ENCODE measurements around the gene GALNT16. TPM values are rescaled to one million over a fixed set of nuclear protein-coding genes. Genes with fewer than 3 reads are reported as not detected.

Gene GALNT16
- total RNA-seq, 1 experiment from 2014 or later = 0.16 TPM

DNA sequence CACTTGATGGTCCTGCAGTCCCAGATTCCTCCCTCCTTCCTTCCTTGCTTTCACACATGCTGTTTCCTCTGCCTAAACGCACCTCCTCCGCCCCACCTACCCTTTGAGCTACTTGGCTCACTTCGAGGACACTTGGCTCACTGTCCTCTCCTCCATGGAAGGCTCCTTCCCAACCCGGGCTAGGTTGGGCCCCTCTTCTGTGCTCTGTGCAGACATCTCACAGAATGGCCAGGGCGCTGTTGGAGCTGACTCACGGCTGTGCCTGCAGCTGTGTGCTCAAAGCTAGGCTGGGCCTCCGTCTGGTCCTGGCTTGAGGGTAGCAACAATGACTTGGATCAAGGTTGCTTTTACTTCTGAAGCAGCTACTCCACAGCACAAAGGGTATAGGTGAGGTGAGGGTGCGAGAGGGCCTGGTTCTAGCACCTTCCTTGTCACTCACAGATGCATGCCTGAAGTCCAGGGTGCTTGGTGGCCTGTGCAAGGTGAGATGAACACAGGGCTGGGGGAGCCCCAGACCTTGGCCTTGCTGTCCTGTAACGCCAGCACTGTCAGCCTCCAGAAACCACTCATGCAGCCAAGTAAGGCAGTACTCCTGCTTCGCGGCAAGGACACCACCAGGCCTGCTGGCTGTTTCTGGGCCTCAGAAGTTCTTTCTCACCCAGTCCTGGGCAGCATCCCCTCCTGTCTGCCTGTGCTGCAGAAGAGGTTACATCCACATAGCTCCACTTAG lies 61.8 kb downstream of the GALNT16 start:
- no peak for DNase-seq (ENCODE audit: low read depth, low spot score)
- in situ Hi-C loops (cut with HindIII; ENCODE audit: low pct_unique_long_range_greater_than_20kb, low sequenced_read_pairs) = no loop called here

GRCh38 chr14:69323266-69323998 lies 63.5 kb downstream of the GALNT16 start:
- DNase-seq (ENCODE audit: low read depth, low spot score) = no peak
- in situ Hi-C loops (cut with HindIII; ENCODE audit: low pct_unique_long_range_greater_than_20kb, low sequenced_read_pairs) = no loop called here

GRCh38 chr14:69323999-69324282 lies 64.0 kb downstream of the GALNT16 start:
- no peak for DNase-seq (ENCODE audit: low read depth, low spot score)
- in situ Hi-C loops (cut with HindIII; ENCODE audit: low pct_unique_long_range_greater_than_20kb, low sequenced_read_pairs) = no loop called here

- DNase-seq (ENCODE audit: low read depth, low spot score) = no peak
- in situ Hi-C loops (cut with HindIII; ENCODE audit: low pct_unique_long_range_greater_than_20kb, low sequenced_read_pairs) = no loop called here
These were observed 64.5 kb downstream of the GALNT16 start for GRCh38 chr14:69324341-69324931.

GRCh38 chr14:69325086-69325485 lies 65.1 kb downstream of the GALNT16 start:
- no peak for DNase-seq (ENCODE audit: low read depth, low spot score)
- in situ Hi-C loops (cut with HindIII; ENCODE audit: low pct_unique_long_range_greater_than_20kb, low sequenced_read_pairs) = no loop called here

DNA sequence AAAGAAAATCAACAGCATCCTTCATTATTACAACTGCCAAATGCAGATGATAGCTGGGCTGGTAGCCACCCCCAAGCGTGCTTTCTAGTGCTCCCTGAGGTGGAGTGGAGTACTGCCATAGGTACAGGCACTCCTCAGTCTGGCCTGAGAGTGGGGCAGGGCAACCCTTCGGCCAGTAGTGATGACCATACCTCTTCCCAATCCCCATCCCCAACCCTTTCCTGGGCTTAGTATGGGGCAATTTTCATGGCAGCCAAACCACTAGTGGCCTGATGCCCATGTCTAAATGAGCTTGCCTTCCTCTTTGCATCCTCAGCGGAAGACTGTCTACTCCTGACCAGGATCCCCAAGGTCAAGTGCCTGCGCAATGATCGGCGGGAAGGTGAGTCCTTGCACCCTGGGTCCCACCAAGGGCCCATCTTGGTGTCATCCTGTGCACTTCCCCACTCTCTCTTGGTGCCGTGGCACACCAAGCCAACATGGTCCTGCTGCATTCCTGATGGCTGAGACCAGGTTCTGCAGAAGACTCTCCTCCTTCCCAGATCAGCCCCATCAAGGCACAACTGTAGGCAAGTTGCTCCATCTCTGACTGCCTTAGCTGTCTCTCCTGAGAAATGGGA lies 65.8 kb downstream of the GALNT16 start:
- DNase-seq (ENCODE audit: low read depth, low spot score) = peak; percentile 20
- in situ Hi-C loops (cut with HindIII; ENCODE audit: low pct_unique_long_range_greater_than_20kb, low sequenced_read_pairs) = no loop called here

DNA sequence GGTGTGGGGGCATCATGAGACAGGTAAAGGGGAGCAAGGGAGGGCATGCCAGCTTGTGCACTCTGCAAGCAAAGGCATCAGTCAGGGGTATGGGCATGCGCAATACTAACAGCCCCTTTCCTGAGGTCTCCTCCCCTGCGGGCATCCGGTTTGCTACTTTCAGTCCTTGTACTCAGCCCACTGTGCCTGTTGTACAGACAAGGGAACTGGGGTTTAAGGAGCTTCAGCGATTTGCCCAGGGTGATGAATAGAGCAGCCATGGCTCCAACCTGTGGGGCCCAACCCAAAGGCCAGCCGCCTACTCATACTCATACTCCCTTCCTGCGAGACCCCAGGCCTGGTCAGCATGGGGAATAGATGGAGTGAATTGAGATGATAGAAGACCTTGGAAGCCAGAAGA lies 66.7 kb downstream of the GALNT16 start:
- DNase-seq (ENCODE audit: low read depth, low spot score) = no peak
- in situ Hi-C loops (cut with HindIII; ENCODE audit: low pct_unique_long_range_greater_than_20kb, low sequenced_read_pairs) = no loop called here

GRCh38 chr14:69327507-69327906 lies 67.5 kb downstream of the GALNT16 start:
- in situ Hi-C loops (cut with HindIII; ENCODE audit: low pct_unique_long_range_greater_than_20kb, low sequenced_read_pairs) = no loop called here
- DNase-seq (ENCODE audit: low read depth, low spot score) = no peak

DNA sequence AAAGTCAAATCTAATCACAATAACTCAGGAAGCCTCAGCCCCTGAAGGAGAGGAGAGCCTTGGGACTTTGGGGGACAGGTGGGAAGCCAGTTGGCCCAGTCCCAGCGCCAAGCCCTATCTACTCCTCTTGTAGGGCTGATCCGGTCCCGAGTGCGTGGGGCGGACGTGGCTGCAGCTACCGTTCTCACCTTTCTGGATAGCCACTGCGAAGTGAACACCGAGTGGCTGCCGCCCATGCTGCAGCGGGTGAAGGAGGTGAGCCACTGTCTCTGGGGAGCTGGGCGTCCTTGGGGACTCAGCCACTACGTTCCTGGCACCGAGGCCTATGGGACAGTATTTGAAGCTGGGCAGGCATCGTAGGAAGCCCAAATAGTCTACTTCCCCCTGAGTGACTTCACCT lies 68.4 kb downstream of the GALNT16 start:
- in situ Hi-C loops (cut with HindIII; ENCODE audit: low pct_unique_long_range_greater_than_20kb, low sequenced_read_pairs) = no loop called here

GRCh38 chr14:69328765-69329164 lies 68.8 kb downstream of the GALNT16 start:
- in situ Hi-C loops (cut with HindIII; ENCODE audit: low pct_unique_long_range_greater_than_20kb, low sequenced_read_pairs) = no loop called here
- no peak for DNase-seq (ENCODE audit: low read depth, low spot score)

More for the DNA sequence above, 68.4 kb downstream of the GALNT16 start:
- DNase-seq (ENCODE audit: low read depth, low spot score) = no peak

DNA sequence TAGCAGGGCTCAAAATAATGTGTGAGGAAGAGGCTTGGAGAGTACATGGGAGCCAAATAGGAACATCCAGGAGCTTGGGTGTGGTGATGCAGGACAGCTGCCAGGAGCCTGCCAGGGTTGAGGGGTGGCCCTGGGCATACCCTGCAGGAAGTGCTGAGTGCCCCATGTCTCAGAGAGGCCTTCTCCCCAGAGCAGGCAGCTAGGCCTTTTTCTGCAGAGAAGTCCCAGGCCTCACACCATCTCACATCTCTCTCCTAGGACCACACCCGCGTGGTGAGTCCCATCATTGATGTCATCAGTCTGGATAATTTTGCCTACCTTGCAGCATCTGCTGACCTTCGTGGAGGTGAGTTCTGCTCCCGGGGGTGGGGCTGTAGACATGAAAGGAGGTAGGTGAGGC lies 71.2 kb downstream of the GALNT16 start:
- in situ Hi-C loops (cut with HindIII; ENCODE audit: low pct_unique_long_range_greater_than_20kb, low sequenced_read_pairs) = no loop called here
- DNase-seq (ENCODE audit: low read depth, low spot score) = no peak

GRCh38 chr14:69332782-69333395 lies 72.9 kb downstream of the GALNT16 start:
- in situ Hi-C loops (cut with HindIII; ENCODE audit: low pct_unique_long_range_greater_than_20kb, low sequenced_read_pairs) = no loop called here
- no peak for DNase-seq (ENCODE audit: low read depth, low spot score)

DNA sequence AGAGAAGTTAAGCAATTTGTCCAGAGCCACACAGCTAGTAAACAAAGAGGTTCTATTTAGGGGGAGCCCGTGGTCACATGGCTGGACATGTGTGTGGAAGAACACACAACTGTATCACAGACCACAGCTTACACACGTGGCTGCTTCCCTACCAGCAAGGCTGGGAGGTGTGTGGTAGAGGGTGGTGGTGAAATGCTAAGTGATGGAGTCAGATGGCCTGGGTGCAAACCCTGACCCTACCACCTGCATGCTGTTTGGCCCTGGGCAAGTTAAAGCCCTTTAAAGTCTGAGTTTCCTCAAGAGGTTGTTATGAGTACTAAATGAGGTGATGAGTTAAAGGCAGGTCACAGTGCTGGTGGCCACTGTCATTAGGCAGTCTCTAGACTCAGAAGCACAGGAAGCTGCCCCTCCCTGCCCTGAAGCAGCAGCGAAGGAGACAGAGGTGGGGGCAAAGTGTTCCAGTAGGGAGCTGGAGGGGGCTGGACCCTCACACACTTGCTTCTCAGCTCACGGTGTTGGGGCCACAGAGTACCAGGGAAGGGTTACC lies 73.9 kb downstream of the GALNT16 start:
- DNase-seq (ENCODE audit: low read depth, low spot score) = no peak
- in situ Hi-C loops (cut with HindIII; ENCODE audit: low pct_unique_long_range_greater_than_20kb, low sequenced_read_pairs) = no loop called here

DNA sequence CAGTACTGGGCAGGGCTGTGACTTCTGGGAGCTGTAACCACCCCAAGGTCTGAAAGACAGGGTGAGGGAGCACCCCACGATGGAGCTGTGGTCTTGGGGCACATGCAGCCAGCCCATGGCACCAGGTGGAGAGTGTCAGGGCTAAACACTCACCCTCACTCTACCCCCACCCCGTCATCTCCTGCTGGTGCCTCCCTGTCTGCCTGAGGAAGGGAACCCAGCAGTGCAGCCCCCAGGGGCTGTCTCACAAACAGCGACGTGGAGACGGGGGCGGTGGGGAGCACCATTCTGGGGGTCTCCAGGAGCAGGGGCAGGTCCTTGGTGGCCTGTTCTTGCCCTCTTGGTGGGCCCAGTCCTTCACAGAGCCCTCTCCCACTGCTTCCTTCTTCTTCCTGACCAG lies 74.6 kb downstream of the GALNT16 start:
- no peak for DNase-seq (ENCODE audit: low read depth, low spot score)
- in situ Hi-C loops (cut with HindIII; ENCODE audit: low pct_unique_long_range_greater_than_20kb, low sequenced_read_pairs) = no loop called here

- in situ Hi-C loops (cut with HindIII; ENCODE audit: low pct_unique_long_range_greater_than_20kb, low sequenced_read_pairs) = no loop called here
- peak; percentile 62 for DNase-seq (ENCODE audit: low read depth, low spot score)
These were observed 75.4 kb downstream of the GALNT16 start for GRCh38 chr14:69335371-69335771.

GRCh38 chr14:69337984-69338383 lies 78.0 kb downstream of the GALNT16 start:
- in situ Hi-C loops (cut with HindIII; ENCODE audit: low pct_unique_long_range_greater_than_20kb, low sequenced_read_pairs) = no loop called here
- DNase-seq (ENCODE audit: low read depth, low spot score) = no peak

GRCh38 chr14:69339426-69339825 lies 79.5 kb downstream of the GALNT16 start:
- DNase-seq (ENCODE audit: low read depth, low spot score) = no peak
- in situ Hi-C loops (cut with HindIII; ENCODE audit: low pct_unique_long_range_greater_than_20kb, low sequenced_read_pairs) = no loop called here

DNA sequence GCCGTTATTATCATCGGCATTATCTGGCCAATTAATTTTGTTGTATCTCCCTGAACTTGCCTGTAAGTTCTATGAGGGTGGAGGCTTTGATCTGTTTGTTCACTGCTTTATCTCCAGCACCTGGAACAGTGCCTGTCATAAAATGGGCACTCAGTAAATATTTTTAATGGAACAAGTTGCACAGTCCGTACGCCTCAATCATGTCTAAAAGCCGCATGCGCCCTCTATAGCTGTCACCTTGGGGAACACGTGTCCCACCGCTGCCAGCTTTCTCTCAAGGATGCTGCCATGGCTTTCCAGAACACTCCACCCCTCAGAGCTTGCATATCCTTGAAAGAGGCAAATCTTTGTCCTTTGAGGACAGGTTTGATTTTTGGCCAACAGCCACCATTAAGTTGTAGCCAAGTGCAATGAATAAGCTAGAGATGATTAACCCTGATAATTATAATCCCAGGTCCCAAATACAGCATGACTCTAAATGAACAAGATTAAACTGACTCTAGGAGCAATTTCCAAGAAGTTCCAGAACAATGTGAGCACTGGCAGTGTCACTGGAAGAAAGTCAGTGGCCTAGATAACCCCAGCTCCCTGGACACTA lies 83.1 kb downstream of the GALNT16 start:
- in situ Hi-C loops (cut with HindIII; ENCODE audit: low pct_unique_long_range_greater_than_20kb, low sequenced_read_pairs) = no loop called here

More for the DNA sequence above, 83.1 kb downstream of the GALNT16 start:
- no peak for DNase-seq (ENCODE audit: low read depth, low spot score)

All from SK-MEL-5 (cell line).